Skeletal muscle satellite cell (primary cell): ENCODE data around the gene LBHD2. TPM values are rescaled to one million over a fixed set of nuclear protein-coding genes. Genes with fewer than 3 reads are reported as not detected.
"Not testable (repeated sequence)": the region's sequence is repeated elsewhere in the genome, so short reads cannot be mapped to it uniquely, and the experiment has no call there.

Source experiments
- H3K27me3 ChIP-seq: 2 replicates; pipeline ENCODE4 v1.7.0; 2013; ENCODE audit warnings: low read length; ENCODE audit not compliant: control insufficient read depth, insufficient read depth
- H3K36me3 ChIP-seq: 2 replicates; pipeline ENCODE4 v1.7.0; 2013; ENCODE audit warnings: mild to moderate bottlenecking, control low read depth, low read length; ENCODE audit not compliant: insufficient read depth
- H3K4me1 ChIP-seq: 2 replicates; pipeline ENCODE4 v1.7.0; 2013; ENCODE audit warnings: low read length; ENCODE audit not compliant: control insufficient read depth, insufficient read depth
- H3K4me2 ChIP-seq: 2 replicates; pipeline ENCODE4 v1.7.0; 2013; ENCODE audit warnings: mild to moderate bottlenecking, low read length
- H3K4me3 ChIP-seq: 2 replicates; pipeline ENCODE4 v1.7.0; 2013; ENCODE audit warnings: low read length
- H3K9ac ChIP-seq: 2 replicates; pipeline ENCODE4 v1.7.0; 2013; ENCODE audit warnings: mild to moderate bottlenecking, low read depth, low read length, moderate library complexity
- H3K9me3 ChIP-seq: replicated peaks from 2 replicates; pipeline ENCODE4 v1.7.0; 2013; ENCODE audit warnings: mild to moderate bottlenecking, control low read depth, low read length
- total RNA-seq: library from RNA; depleted of rRNA; stranded (reverse); fragments of >200 nt; gene quantifications from 2 replicates; pipeline ENCODE4 v1.2.3, GENCODE V29; 2012; rRNA removed

Gene LBHD2
- not detected in 2 replicates for total RNA-seq

GRCh38 chr14:103084021-103084919 lies at the start of gene LBHD2:
TSS of gene LBHD2 (plus strand) at chr14:103084210. CDS start at chr14:103086013, 1,803 bp downstream.
- H3K9me3 ChIP-seq: no peaks in the 10 kb centered on the region
- no peaks in the 10 kb centered on the region for H3K4me1 ChIP-seq
- H3K4me2 ChIP-seq: no peak within 1 kb of the TSS
- H3K4me3 ChIP-seq: no peak within 1 kb of the TSS
- no peaks in the 10 kb centered on the region for H3K36me3 ChIP-seq
- peaks cover 55% of the 10 kb centered on the region for H3K27me3 ChIP-seq
- H3K9ac ChIP-seq: no peak within 1 kb of the TSS

- H3K4me3 ChIP-seq: no peak overlapping the region
- no peak overlapping the region for H3K9ac ChIP-seq
- H3K9me3 ChIP-seq: no peaks in the 10 kb centered on the region
- H3K4me2 ChIP-seq: no peak overlapping the region
- H3K27me3 ChIP-seq: no peaks in the 10 kb centered on the region
- H3K4me1 ChIP-seq: no peaks in the 10 kb centered on the region
- peaks cover 18% of the 10 kb centered on the region for H3K36me3 ChIP-seq
Observed at GRCh38 chr14:103041464-103041863, 42.5 kb upstream of the LBHD2 start.

GRCh38 chr14:103043257-103044015 lies 40.6 kb upstream of the LBHD2 start:
- Histone ChIP-seq H3K4me1 (no peaks in the 10 kb centered on the region), H3K27me3 (no peaks in the 10 kb centered on the region), H3K9ac (no peak overlapping the region), H3K36me3 (peaks cover 18% of the 10 kb centered on the region), H3K9me3 (no peaks in the 10 kb centered on the region), H3K4me3 (no peak overlapping the region), H3K4me2 (no peak overlapping the region)

GRCh38 chr14:103045371-103045869 lies 38.6 kb upstream of the LBHD2 start:
- no peaks in the 10 kb centered on the region for H3K27me3 ChIP-seq
- H3K4me2 ChIP-seq: no peak overlapping the region
- no peaks in the 10 kb centered on the region for H3K4me1 ChIP-seq
- H3K9me3 ChIP-seq: no peaks in the 10 kb centered on the region
- no peak overlapping the region for H3K4me3 ChIP-seq
- no peak overlapping the region for H3K9ac ChIP-seq
- H3K36me3 ChIP-seq: peaks cover 18% of the 10 kb centered on the region

GRCh38 chr14:103047453-103047852 lies 36.6 kb upstream of the LBHD2 start:
- not testable (repeated sequence) for H3K4me3 ChIP-seq, H3K27me3 ChIP-seq, H3K4me2 ChIP-seq, H3K9ac ChIP-seq, H3K36me3 ChIP-seq, H3K4me1 ChIP-seq, H3K9me3 ChIP-seq

- no peaks in the 10 kb centered on the region for H3K27me3 ChIP-seq
- no peaks in the 10 kb centered on the region for H3K9me3 ChIP-seq
Observed at GRCh38 chr14:103050935-103051334, 33.1 kb upstream of the LBHD2 start.

GRCh38 chr14:103052407-103052806 lies 31.6 kb upstream of the LBHD2 start:
- peaks cover 14% of the 10 kb centered on the region for H3K4me1 ChIP-seq
- H3K9me3 ChIP-seq: no peaks in the 10 kb centered on the region
- H3K4me2 ChIP-seq: no peak overlapping the region
- H3K4me3 ChIP-seq: no peak overlapping the region
- peaks cover 4% of the 10 kb centered on the region for H3K36me3 ChIP-seq
- H3K9ac ChIP-seq: no peak overlapping the region
- H3K27me3 ChIP-seq: no peaks in the 10 kb centered on the region

More at GRCh38 chr14:103050935-103051334, 33.1 kb upstream of the LBHD2 start:
- H3K4me2 ChIP-seq: no peak overlapping the region
- no peak overlapping the region for H3K4me3 ChIP-seq
- H3K36me3 ChIP-seq: peaks cover 4% of the 10 kb centered on the region
- no peak overlapping the region for H3K9ac ChIP-seq
- H3K4me1 ChIP-seq: peaks cover 14% of the 10 kb centered on the region

- Histone ChIP-seq H3K9me3 (no peaks in the 10 kb centered on the region), H3K4me3 (peak overlapping the region; percentile 91), H3K4me1 (peaks cover 24% of the 10 kb centered on the region), H3K36me3 (peaks cover 4% of the 10 kb centered on the region), H3K9ac (peak overlapping the region; percentile 76), H3K4me2 (peak overlapping the region; percentile 93), H3K27me3 (no peaks in the 10 kb centered on the region)
Observed at GRCh38 chr14:103055695-103056094, 28.3 kb upstream of the LBHD2 start.

- H3K36me3 ChIP-seq: peaks cover 4% of the 10 kb centered on the region
- peak overlapping the region; percentile 97 for H3K9ac ChIP-seq
- peak overlapping the region; percentile 91 for H3K4me3 ChIP-seq
- H3K9me3 ChIP-seq: no peaks in the 10 kb centered on the region
- peak overlapping the region; percentile 93 for H3K4me2 ChIP-seq
- no peaks in the 10 kb centered on the region for H3K27me3 ChIP-seq
- H3K4me1 ChIP-seq: peaks cover 24% of the 10 kb centered on the region
Observed at GRCh38 chr14:103056322-103057027, 27.5 kb upstream of the LBHD2 start.

GRCh38 chr14:103057028-103057371 lies 27.0 kb upstream of the LBHD2 start:
- Histone ChIP-seq H3K36me3 (peaks cover 4% of the 10 kb centered on the region), H3K9me3 (no peaks in the 10 kb centered on the region), H3K9ac (peak overlapping the region; percentile 97), H3K4me3 (peak overlapping the region; percentile 91), H3K4me1 (peaks cover 24% of the 10 kb centered on the region), H3K27me3 (no peaks in the 10 kb centered on the region), H3K4me2 (peak overlapping the region; percentile 93)
